Measurements from ENCODE around the gene PTPRG.

DNA sequence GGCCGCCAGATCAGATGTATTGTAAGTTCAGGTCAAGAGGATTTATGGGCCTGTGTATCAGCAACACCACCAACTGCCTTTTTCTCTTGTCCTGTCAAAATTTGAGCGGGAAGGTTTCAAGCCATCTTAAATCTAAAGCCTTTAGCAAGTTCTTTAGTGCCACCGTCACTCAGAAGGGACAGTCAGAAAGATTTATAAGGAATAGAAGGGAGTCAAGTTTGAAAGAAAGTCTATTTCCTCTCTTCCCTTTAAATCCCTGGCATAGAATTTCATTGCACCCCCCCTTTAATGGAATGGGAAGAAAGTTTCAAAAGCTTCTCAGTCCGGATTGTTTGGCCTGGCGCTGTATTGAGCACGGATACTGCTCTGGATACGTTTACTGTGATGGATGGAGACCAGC, 452.6 kb downstream of the PTPRG start:
- TF ChIP-seq POLR2AphosphoS5 (IDR thresholded peaks at IDR 0.05) (no peak), POLR2A (IDR thresholded peaks at IDR 0.05) (no peak)
- TF ChIP-seq, protein P1, sequence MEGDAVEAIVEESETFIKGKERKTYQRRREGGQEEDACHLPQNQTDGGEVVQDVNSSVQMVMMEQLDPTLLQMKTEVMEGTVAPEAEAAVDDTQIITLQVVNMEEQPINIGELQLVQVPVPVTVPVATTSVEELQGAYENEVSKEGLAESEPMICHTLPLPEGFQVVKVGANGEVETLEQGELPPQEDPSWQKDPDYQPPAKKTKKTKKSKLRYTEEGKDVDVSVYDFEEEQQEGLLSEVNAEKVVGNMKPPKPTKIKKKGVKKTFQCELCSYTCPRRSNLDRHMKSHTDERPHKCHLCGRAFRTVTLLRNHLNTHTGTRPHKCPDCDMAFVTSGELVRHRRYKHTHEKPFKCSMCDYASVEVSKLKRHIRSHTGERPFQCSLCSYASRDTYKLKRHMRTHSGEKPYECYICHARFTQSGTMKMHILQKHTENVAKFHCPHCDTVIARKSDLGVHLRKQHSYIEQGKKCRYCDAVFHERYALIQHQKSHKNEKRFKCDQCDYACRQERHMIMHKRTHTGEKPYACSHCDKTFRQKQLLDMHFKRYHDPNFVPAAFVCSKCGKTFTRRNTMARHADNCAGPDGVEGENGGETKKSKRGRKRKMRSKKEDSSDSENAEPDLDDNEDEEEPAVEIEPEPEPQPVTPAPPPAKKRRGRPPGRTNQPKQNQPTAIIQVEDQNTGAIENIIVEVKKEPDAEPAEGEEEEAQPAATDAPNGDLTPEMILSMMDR (IDR thresholded peaks at IDR 0.05), result no peak

All from suprapubic skin (tissue), 4 donors.